Ishikawa (cell line): ENCODE results near the gene ARHGAP44.

ENCODE experiments used
- CEBPB ChIP-seq: IDR thresholded peaks from 2 replicates; pipeline ENCODE4 v1.6.1; 2012
- EP300 ChIP-seq: IDR thresholded peaks from 2 replicates; pipeline ENCODE4 v1.6.1; 2012; ENCODE audit warnings: borderline replicate concordance
- FOXM1 ChIP-seq: IDR thresholded peaks from 2 replicates; pipeline ENCODE4 v1.6.1; 2012; ENCODE audit warnings: low read depth, borderline replicate concordance
- NFIC ChIP-seq: IDR thresholded peaks from 2 replicates; pipeline ENCODE4 v1.6.1; 2012
- RAD21 ChIP-seq: IDR thresholded peaks from 2 replicates; pipeline ENCODE4 v1.6.1; 2012; ENCODE audit warnings: low read depth
- TAF1 ChIP-seq: IDR thresholded peaks from 2 replicates; pipeline ENCODE4 v1.6.1; 2012; ENCODE audit warnings: low read depth, mild to moderate bottlenecking
- TCF12 ChIP-seq: IDR thresholded peaks from 2 replicates; pipeline ENCODE4 v1.6.1; 2012; ENCODE audit warnings: low read depth
- TEAD4 ChIP-seq: IDR thresholded peaks from 2 replicates; pipeline ENCODE4 v1.6.1; 2012
- YY1 ChIP-seq: IDR thresholded peaks from 2 replicates; pipeline ENCODE4 v1.6.1; 2012; ENCODE audit warnings: low read depth
- TF ChIP-seq, protein P1 (sequence below): IDR thresholded peaks from 2 replicates; pipeline ENCODE4 v1.6.1; 2012
- TF ChIP-seq, protein P2 (sequence below): IDR thresholded peaks from 2 replicates; pipeline ENCODE4 v1.6.1; 2012

DNA sequence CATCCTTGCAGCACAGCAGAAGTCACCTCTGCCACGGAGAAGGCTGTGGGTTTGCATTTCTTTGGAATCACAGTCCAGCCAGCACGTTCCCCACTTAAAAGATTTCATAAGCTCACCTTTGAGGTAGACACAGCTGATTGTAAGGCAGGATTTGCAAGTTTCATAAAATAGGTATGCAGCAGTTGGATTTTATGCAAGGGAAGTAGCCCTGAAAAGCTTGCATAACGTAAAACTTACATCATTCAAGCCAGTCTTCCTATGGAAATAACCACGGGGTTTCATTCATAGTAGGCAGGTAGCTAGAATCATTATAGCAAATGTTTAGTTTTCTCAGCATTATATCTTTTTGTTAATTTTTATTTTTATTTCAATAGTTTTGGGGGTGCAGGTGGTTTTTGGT is 49.8 kb upstream of the ARHGAP44 start:
- TF ChIP-seq, protein P1, sequence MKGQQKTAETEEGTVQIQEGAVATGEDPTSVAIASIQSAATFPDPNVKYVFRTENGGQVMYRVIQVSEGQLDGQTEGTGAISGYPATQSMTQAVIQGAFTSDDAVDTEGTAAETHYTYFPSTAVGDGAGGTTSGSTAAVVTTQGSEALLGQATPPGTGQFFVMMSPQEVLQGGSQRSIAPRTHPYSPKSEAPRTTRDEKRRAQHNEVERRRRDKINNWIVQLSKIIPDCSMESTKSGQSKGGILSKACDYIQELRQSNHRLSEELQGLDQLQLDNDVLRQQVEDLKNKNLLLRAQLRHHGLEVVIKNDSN = no peak
- TF ChIP-seq CEBPB (no peak), TAF1 (no peak), FOXM1 (no peak), EP300 (no peak), RAD21 (no peak), NFIC (no peak), TEAD4 (no peak), TCF12 (no peak), YY1 (no peak)
- TF ChIP-seq, protein P2, sequence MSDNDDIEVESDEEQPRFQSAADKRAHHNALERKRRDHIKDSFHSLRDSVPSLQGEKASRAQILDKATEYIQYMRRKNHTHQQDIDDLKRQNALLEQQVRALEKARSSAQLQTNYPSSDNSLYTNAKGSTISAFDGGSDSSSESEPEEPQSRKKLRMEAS = no peak
